CD8-positive, alpha-beta memory T cell (primary cell): ENCODE data around the gene NAT8L. TPM values are rescaled to one million over a fixed set of nuclear protein-coding genes. Genes with fewer than 3 reads are reported as not detected.

Source experiments
- CTCF ChIA-PET: fragments of 350-600 bp; sonication (Branson Sonifier 250); formaldehyde crosslinking; loops from one replicate; lab custom pipeline; 2021; ENCODE audit warnings: antibody characterized with exemption; lab: Charles Lee
- POLR2A ChIA-PET: fragments of 350-600 bp; sonication (Branson Sonifier 250); formaldehyde crosslinking; loops from one replicate; lab custom pipeline; 2021; ENCODE audit warnings: antibody characterized with exemption; lab: Charles Lee
- DNase-seq, 5 donors: peaks; one replicate each; pipeline versions ENCODE4 v3.0.0 to v3.0.0-alpha.2; 2020 to 2022; ENCODE audit warnings: mixed read lengths in 1 of 5
- H3K27ac ChIP-seq: one replicate; pipeline ENCODE4 v1.7.0; 2013; ENCODE audit warnings: low read depth, mild to moderate bottlenecking, low read length, moderate library complexity
- H3K27me3 ChIP-seq: 2 replicates; pipeline ENCODE4 v1.7.0; 2013; ENCODE audit warnings: low read length, mild to moderate bottlenecking; ENCODE audit not compliant: insufficient read depth, poor library complexity, severe bottlenecking
- H3K36me3 ChIP-seq: 2 replicates; pipeline ENCODE4 v1.7.0; 2013; ENCODE audit warnings: mild to moderate bottlenecking, low read length, moderate library complexity; ENCODE audit not compliant: insufficient read depth
- H3K4me1 ChIP-seq: 2 replicates; pipeline ENCODE4 v1.7.0; 2013; ENCODE audit warnings: mild to moderate bottlenecking, low read length, moderate library complexity; ENCODE audit not compliant: insufficient read depth
- H3K4me3 ChIP-seq: 2 replicates; pipeline ENCODE4 v1.7.0; 2013; ENCODE audit warnings: mild to moderate bottlenecking, low read length
- H3K9me3 ChIP-seq: 2 replicates; pipeline ENCODE4 v1.7.0; 2013; ENCODE audit warnings: mild to moderate bottlenecking, low read length
- H3K27ac Mint-ChIP-seq, 8 donors: one replicate each; pipeline ENCODE4 v1.8.0; 2020 to 2021; ENCODE audit warnings: mixed read lengths in 8 of 8, mild to moderate bottlenecking in 6 of 8, inconsistent platforms in 3 of 8, moderate library complexity in 3 of 8
- H3K27me3 Mint-ChIP-seq, 2 donors: one replicate each; pipeline ENCODE4 v1.8.0; 2020 to 2021; ENCODE audit warnings: mixed read lengths in 2 of 2, mild to moderate bottlenecking in 1 of 2, moderate library complexity in 1 of 2
- H3K36me3 Mint-ChIP-seq, 3 donors: one replicate each; pipeline ENCODE4 v1.8.0; 2020 to 2021; ENCODE audit warnings: mixed read lengths in 3 of 3, inconsistent platforms in 1 of 3, mild to moderate bottlenecking in 1 of 3
- H3K4me1 Mint-ChIP-seq, 3 donors: one replicate each; pipeline ENCODE4 v1.8.0; 2020 to 2021; ENCODE audit warnings: mixed read lengths in 3 of 3, inconsistent platforms in 1 of 3, mild to moderate bottlenecking in 1 of 3
- H3K4me3 Mint-ChIP-seq, 7 donors: one replicate each; pipeline ENCODE4 v1.8.0; 2020 to 2021; ENCODE audit warnings: mixed read lengths in 7 of 7, mild to moderate bottlenecking in 6 of 7, moderate library complexity in 4 of 7, inconsistent platforms in 2 of 7
- H3K9me3 Mint-ChIP-seq, 5 donors: one replicate each; pipeline ENCODE4 v1.8.0; 2020 to 2022; ENCODE audit warnings: mixed read lengths in 5 of 5, mild to moderate bottlenecking in 3 of 5, moderate library complexity in 2 of 5, inconsistent platforms in 1 of 5
- polyA plus RNA-seq: library from polyadenylated mRNA; unstranded; fragments of 300-500 nt; fragmentation: Illumina TruSeq; gene quantifications from one replicate; pipeline ENCODE4 v1.2.3, GENCODE V29; 2021
- total RNA-seq, 2 experiments: library from RNA; stranded (reverse); gene quantifications; one replicate each; pipeline ENCODE4 v1.2.3, GENCODE V29; 2021

The NAT8L gene
- total and polyA plus RNA-seq, 3 experiments from 2014 or later = 0.42 to 0.55 TPM; not detected in 1

- Mint-ChIP-seq H3K9me3 (no peaks in the 10 kb centered on the region), H3K4me3 (no peak overlapping the region), H3K27ac (no peak overlapping the region), H3K27me3 (peaks cover 35 to 39% of the 10 kb centered on the region in 2 donors), H3K36me3 (no peaks in the 10 kb centered on the region), H3K4me1 (peaks cover 2 to 4% (median 3%) of the 10 kb centered on the region in 3 donors)
- Histone ChIP-seq H3K27me3 (no peaks in the 10 kb centered on the region), H3K4me1 (no peaks in the 10 kb centered on the region), H3K4me3 (no peak overlapping the region), H3K36me3 (no peaks in the 10 kb centered on the region), H3K9me3 (no peaks in the 10 kb centered on the region), H3K27ac (no peak overlapping the region)
- ChIA-PET CTCF (no interaction called here), POLR2A (no interaction called here)
- DNase-seq = peak in 1 of 5 donors; percentile 25
These were observed 672 bp upstream of the NAT8L start for GRCh38 chr4:2058264-2059045.

DNA sequence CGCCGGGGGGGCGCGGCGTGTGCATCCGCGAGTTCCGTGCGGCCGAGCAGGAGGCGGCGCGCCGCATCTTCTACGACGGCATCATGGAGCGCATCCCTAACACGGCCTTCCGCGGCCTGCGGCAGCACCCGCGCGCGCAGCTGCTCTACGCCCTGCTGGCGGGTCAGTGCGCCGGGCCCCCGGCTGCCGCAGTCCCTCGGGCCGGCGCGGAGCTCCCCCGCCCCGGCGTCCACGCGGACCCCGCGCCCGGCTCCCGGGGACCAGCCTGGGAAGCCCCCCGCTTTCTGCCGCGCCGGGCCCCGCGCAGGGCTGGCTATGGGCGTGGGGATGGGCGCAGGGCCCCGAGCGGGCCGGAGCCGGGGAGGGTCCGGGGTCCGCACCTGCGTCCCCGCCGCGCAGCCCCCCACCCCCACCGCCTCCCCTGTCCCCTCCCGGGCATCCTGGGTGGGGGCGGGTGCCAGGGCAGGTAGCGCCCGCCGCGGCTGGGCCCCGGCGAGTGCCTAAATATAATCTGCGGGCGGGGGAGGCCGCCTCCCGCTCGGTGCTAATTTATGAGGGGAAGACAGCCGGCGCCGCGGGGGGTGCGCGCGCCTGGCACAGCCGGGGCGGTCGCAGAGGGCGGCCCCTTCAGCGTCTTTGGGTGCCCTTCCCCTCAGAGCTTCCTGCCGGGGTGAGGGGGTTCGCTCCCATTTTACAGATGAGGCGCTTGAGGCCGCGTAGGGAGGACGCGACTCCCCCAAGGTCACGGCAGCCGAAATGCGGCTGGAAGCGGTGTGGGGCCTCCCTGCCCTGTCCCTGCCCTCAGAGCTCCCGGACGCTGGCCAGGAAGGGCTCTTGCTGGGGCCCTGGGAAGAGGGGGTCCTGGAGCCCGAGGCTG, 837 bp downstream of the NAT8L start:
- H3K27me3 ChIP-seq = no peaks in the 10 kb centered on the region
- Mint-ChIP-seq H3K27me3 (peaks cover 28 to 32% of the 10 kb centered on the region in 2 donors), H3K4me1 (peaks cover 2 to 4% (median 3%) of the 10 kb centered on the region in 3 donors), H3K27ac (no peak overlapping the region), H3K4me3 (peak overlapping the region in 1 of 7 donors; percentile 54), H3K36me3 (no peaks in the 10 kb centered on the region), H3K9me3 (no peaks in the 10 kb centered on the region)
- no peaks in the 10 kb centered on the region for H3K4me1 ChIP-seq
- DNase-seq = peak in 1 of 5 donors; percentile 44
- H3K4me3 ChIP-seq = no peak overlapping the region
- POLR2A ChIA-PET = no interaction called here
- CTCF ChIA-PET = no interaction called here
- no peaks in the 10 kb centered on the region for H3K9me3 ChIP-seq
- no peaks in the 10 kb centered on the region for H3K36me3 ChIP-seq
- no peak overlapping the region for H3K27ac ChIP-seq

DNA sequence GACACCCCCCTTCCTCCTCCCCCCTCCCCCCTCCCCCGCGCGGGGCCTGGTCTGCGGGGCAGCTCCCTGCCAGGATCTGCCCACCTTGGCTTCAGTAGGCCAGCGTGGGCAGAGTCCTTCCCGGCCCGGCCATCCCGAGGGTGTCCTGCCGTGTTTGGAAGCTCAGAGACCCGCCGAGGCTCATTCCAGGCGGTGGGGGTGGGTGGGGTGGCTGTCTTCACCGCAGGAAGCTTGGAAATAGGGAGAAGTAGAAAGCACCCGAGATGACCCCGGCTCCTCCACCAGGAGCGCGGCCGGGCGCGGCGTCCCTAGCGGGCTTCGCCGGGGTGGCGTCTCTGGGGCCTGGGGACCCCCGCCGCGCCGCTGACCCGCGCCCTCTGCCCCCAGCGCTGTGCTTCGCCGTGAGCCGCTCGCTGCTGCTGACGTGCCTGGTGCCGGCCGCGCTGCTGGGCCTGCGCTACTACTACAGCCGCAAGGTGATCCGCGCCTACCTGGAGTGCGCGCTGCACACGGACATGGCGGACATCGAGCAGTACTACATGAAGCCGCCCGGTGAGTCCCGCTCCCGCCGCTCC, 1.6 kb downstream of the NAT8L start:
- H3K4me1 ChIP-seq = no peaks in the 10 kb centered on the region
- no peak for DNase-seq
- ChIA-PET POLR2A (no interaction called here), CTCF (no interaction called here)
- no peak overlapping the region for H3K27ac ChIP-seq
- H3K27me3 ChIP-seq = no peaks in the 10 kb centered on the region
- no peak overlapping the region for H3K27ac Mint-ChIP-seq
- peaks cover 24 to 27% of the 10 kb centered on the region in 2 donors for H3K27me3 Mint-ChIP-seq
- H3K4me3 Mint-ChIP-seq = no peak overlapping the region
- no peak overlapping the region for H3K4me3 ChIP-seq
- no peaks in the 10 kb centered on the region for H3K9me3 ChIP-seq
- no peaks in the 10 kb centered on the region for H3K36me3 Mint-ChIP-seq
- H3K4me1 Mint-ChIP-seq = peaks cover 2 to 4% (median 3%) of the 10 kb centered on the region in 3 donors
- no peaks in the 10 kb centered on the region for H3K36me3 ChIP-seq
- no peaks in the 10 kb centered on the region for H3K9me3 Mint-ChIP-seq

DNA sequence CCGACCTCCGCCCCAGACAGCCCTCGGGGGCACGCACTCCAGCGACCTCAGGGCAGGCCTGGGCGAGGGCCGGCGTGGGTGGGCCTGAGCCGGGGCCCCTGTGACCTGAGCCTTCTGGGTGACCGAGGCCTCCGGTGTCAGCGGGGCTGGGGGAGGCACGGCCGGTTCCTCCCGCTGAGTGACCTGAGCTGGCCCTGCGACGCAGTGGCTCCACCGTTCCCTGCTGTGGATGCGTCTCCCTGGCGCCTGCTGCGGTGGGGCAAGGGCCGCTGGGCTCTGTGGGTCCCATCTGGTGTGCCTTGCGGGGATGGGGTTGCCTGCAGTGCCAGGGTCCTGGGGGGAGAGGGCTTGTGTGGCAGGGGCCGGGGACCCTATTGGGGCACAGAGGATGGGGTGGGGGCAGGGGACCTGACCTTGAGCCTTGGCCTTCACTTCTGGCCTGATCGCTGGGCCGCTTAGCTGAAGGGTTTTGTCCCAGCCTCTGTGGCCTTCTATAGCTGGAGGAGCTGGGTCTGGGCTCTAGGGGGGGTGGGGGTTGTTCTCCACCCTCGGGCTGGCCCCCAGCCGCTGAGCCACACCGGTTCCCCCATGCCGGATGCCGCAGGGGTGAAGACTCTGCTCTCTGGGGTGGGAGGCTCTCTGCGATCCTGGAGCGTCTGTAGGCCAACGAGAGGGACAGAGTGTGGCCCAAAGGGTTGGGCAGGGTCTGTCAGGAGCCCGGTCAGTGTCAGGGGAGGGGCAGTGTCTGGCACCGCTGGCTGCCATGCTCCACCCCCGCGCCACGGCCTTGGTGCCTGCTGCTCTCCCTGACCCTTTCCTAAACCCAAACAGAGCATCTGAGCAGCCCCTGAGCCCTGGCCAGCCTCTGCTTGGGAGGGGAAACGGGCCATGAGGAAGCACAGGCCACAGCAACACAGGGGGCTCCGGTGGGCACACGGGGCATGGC, 2.3 kb downstream of the NAT8L start:
- Mint-ChIP-seq H3K27ac (no peak overlapping the region), H3K4me3 (peak overlapping the region in 3 of 7 donors; percentile 12 to 25 (median 18)), H3K27me3 (peaks cover 19 to 22% of the 10 kb centered on the region in 2 donors), H3K4me1 (peaks cover 2 to 4% (median 3%) of the 10 kb centered on the region in 3 donors), H3K9me3 (no peaks in the 10 kb centered on the region), H3K36me3 (no peaks in the 10 kb centered on the region)
- Histone ChIP-seq H3K27me3 (no peaks in the 10 kb centered on the region), H3K27ac (no peak overlapping the region), H3K9me3 (no peaks in the 10 kb centered on the region), H3K4me1 (no peaks in the 10 kb centered on the region), H3K4me3 (no peak overlapping the region), H3K36me3 (no peaks in the 10 kb centered on the region)
- POLR2A ChIA-PET = no interaction called here
- CTCF ChIA-PET = no interaction called here
- peak in 1 of 5 donors; percentile 46 for DNase-seq

DNA sequence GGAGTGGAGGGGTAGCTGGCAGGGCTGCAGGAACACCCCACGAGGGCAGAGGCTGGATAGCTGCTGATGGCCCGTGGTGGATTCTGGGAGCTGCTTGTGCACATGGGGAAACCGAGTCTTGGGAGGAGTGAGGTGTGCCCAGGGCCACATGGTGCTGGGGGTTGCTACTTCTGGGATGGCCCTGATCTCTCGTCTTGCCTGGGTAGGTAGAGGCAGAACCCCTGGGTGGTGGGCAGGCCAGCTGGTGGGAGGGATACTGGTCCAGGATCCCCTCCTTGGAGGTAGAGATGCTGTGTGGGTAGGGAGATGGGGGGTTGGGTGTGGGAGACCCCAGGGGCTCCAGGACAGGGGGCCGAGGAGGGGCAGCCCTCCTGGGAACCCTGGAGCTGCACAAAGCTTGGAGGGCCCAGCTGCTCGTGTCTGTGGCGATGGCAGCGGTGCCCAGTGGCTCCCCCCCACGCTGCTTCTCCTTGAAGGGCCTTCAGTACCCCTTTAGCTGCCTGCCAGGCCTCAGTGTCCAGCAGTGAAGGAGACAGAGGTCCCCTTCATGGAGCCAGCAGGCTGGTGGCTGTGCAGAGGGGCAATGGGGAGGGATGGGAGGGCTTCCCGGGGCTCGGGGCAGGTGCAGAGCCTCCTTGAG, 3.2 kb downstream of the NAT8L start:
- Mint-ChIP-seq H3K27me3 (peaks cover 10 to 14% of the 10 kb centered on the region in 2 donors), H3K9me3 (no peaks in the 10 kb centered on the region), H3K4me1 (peaks cover 2 to 4% (median 3%) of the 10 kb centered on the region in 3 donors), H3K27ac (no peak overlapping the region), H3K36me3 (no peaks in the 10 kb centered on the region), H3K4me3 (no peak overlapping the region)
- ChIA-PET POLR2A (no interaction called here), CTCF (no interaction called here)
- no peaks in the 10 kb centered on the region for H3K36me3 ChIP-seq
- no peak overlapping the region for H3K27ac ChIP-seq
- no peaks in the 10 kb centered on the region for H3K9me3 ChIP-seq
- DNase-seq = peak in 1 of 5 donors; percentile 33
- H3K4me1 ChIP-seq = no peaks in the 10 kb centered on the region
- no peaks in the 10 kb centered on the region for H3K27me3 ChIP-seq
- no peak overlapping the region for H3K4me3 ChIP-seq

DNA sequence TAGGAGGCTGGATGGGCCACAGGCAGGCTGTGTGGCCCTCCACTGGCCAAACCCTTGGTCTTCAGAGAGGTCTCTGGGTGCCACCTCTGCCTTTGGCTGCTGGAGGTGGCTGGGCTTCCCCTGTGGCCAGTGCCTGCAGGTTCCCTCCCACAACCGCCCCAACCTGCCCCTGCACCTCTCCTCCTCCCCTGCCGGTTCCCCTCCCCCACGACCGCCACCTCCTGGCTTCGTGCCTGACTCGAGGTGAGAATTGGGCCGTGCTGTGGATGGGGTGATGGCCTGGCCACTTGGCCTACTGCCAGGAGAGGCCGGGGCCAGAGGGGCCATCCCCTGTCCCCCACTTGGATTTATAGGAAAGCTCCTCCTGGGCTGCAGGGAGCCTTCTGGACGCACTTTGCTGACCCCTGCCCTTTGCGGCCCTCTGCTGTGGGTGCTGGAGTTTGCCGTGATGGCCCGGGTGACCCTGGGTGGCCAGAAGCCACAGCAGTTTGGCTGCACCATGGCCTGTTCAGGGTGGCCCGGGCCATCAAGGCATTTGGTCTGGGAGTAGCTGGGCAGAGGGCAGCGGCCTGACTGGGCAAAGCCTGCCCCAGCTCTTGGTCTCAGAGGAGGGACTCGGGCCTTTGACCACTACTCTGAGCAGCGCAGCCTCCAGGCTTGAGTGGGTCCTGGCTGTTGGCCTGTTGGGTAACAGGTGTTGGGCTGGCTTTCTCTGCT, 3.8 kb downstream of the NAT8L start:
- POLR2A ChIA-PET = no interaction called here
- H3K27ac ChIP-seq = no peak overlapping the region

More for the DNA sequence above, 3.8 kb downstream of the NAT8L start:
- Mint-ChIP-seq H3K9me3 (no peaks in the 10 kb centered on the region), H3K36me3 (no peaks in the 10 kb centered on the region), H3K4me3 (no peak overlapping the region), H3K27ac (no peak overlapping the region), H3K4me1 (no peaks in the 10 kb centered on the region), H3K27me3 (peaks cover 4 to 7% of the 10 kb centered on the region in 2 donors)
- Histone ChIP-seq H3K4me3 (no peak overlapping the region), H3K27me3 (no peaks in the 10 kb centered on the region), H3K36me3 (no peaks in the 10 kb centered on the region), H3K4me1 (no peaks in the 10 kb centered on the region), H3K9me3 (no peaks in the 10 kb centered on the region)
- DNase-seq = peak in 1 of 5 donors; percentile 44
- CTCF ChIA-PET = no interaction called here
